ENCODE data around the gene NTN4. TPM values are rescaled to one million over a fixed set of nuclear protein-coding genes. Genes with fewer than 3 reads are reported as not detected.
A peak's percentile ranks its signal among the peaks of the same experiment; 100 is the strongest.

Gene NTN4
- total RNA-seq, 1 donor from 2014 or later: 136 TPM

DNA sequence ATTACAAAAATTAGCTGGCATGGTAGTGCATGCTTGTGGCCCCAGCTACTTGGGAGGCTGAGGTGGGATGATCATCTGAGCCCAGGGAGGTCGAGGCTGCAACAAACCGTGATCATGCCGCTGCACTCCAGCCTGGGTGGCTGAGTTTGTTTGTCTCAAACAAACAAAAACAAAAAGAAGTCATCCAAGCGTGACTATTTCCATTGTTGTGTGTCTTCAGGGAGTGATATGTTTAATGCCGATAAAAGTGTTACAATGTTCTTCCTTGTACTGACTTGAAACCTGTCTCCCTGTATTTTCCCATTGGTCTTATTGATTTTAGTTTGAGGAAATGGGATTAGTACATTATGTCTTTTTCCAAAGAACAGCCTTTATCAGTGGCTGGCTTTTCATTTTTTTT is 163.7 kb downstream of the NTN4 start:
- intact Hi-C loops (cut with DNase I): no loop called here
- TF ChIP-seq, protein P1, sequence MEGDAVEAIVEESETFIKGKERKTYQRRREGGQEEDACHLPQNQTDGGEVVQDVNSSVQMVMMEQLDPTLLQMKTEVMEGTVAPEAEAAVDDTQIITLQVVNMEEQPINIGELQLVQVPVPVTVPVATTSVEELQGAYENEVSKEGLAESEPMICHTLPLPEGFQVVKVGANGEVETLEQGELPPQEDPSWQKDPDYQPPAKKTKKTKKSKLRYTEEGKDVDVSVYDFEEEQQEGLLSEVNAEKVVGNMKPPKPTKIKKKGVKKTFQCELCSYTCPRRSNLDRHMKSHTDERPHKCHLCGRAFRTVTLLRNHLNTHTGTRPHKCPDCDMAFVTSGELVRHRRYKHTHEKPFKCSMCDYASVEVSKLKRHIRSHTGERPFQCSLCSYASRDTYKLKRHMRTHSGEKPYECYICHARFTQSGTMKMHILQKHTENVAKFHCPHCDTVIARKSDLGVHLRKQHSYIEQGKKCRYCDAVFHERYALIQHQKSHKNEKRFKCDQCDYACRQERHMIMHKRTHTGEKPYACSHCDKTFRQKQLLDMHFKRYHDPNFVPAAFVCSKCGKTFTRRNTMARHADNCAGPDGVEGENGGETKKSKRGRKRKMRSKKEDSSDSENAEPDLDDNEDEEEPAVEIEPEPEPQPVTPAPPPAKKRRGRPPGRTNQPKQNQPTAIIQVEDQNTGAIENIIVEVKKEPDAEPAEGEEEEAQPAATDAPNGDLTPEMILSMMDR (IDR thresholded peaks at IDR 0.05): no peak
- no peaks in the 10 kb centered on the region for H3K9me3 ChIP-seq
- H3K4me3 ChIP-seq: no peak overlapping the region
- no peaks in the 10 kb centered on the region for H3K27me3 ChIP-seq
- H3K36me3 ChIP-seq: no peaks in the 10 kb centered on the region
- ATAC-seq: no peak
- no peaks in the 10 kb centered on the region for H3K4me1 ChIP-seq
- H3K27ac ChIP-seq: no peak overlapping the region
- no peak for DNase-seq

DNA sequence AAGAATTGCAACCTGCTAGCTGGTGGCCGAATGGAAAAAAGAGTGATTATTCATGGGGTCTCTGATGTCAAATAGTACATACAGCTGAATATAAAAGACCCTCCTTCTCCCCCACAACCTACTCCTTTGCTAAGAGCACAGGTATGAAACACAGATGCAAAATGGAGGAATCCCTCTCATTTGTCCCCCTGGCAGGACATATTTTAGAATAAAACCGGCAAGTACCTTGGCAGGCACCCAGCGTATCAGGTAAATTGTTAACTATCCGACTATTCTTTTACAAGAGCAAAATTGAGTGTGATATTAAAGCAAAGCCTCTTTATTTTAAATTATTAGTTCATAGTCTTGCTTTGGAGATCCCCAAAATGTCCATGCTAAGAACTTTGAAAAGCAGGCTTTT is 165.6 kb downstream of the NTN4 start:
- TF ChIP-seq, protein P1 (IDR thresholded peaks at IDR 0.05): no peak
- Histone ChIP-seq H3K4me1 (no peaks in the 10 kb centered on the region), H3K27ac (no peak overlapping the region), H3K4me3 (no peak overlapping the region), H3K9me3 (no peaks in the 10 kb centered on the region), H3K36me3 (no peaks in the 10 kb centered on the region), H3K27me3 (no peaks in the 10 kb centered on the region)
- DNase-seq (no peak), ATAC-seq (no peak)
- intact Hi-C loops (cut with DNase I): no loop called here

DNA sequence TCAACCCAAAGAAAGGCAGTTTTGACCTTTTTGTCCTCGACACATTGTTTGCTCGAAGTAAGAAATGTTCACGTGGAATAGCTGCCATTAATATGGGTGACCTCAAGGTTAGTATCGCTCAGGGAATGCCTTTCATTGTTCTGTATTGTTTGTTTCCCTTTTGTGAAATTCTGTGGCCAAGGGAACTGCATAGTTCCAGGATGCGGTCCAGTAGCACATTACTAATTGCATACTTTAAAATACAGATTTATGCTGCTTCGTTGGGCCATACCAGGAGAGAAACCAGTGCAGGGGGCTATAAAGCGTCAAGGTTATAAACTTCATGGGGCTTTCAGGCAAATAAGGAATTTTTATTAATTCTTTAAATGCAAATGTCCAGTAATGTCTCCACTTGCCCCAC is 166.0 kb downstream of the NTN4 start:
- DNase-seq (no peak), ATAC-seq (no peak)
- H3K27me3 ChIP-seq: no peaks in the 10 kb centered on the region
- no peak overlapping the region for H3K27ac ChIP-seq
- no peaks in the 10 kb centered on the region for H3K4me1 ChIP-seq
- H3K4me3 ChIP-seq: no peak overlapping the region
- TF ChIP-seq, protein P1 (IDR thresholded peaks at IDR 0.05): no peak
- H3K9me3 ChIP-seq: no peaks in the 10 kb centered on the region
- intact Hi-C loops (cut with DNase I): no loop called here
- no peaks in the 10 kb centered on the region for H3K36me3 ChIP-seq

DNA sequence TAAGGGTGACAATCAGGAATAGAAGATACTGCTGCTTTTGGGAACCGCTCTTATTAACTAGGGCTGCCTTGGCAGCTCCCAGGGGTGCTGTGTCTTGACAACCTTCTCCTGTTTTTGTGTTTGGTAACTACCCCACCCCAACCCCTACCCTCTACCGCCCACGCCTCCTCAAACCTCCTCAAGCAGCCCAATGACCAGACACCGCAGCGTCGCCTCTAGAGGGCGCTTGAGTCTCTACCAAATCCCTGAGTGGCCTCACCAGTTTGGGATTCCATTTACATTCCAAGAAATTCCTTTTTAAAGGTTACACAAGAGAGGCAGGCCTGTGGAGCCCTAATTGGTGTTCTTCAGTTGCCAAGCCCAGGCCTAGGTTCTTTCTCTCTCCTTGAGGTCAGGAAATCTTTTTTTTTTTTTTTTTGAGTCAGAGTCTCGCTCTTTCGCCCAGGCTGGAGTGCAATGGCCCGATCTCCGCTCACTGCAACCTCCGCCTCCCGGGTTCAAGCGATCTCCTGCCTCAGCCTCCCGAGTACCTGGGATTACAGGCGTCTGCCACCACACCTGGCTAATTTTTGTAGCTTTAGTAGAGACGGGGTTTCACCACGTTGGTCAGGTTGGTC is 166.9 kb downstream of the NTN4 start:
- DNase-seq (peak; percentile 89), ATAC-seq (peak; percentile 94)
- no peak overlapping the region for H3K27ac ChIP-seq
- H3K4me3 ChIP-seq: no peak overlapping the region
- no peaks in the 10 kb centered on the region for H3K36me3 ChIP-seq
- H3K4me1 ChIP-seq: no peaks in the 10 kb centered on the region
- H3K9me3 ChIP-seq: no peaks in the 10 kb centered on the region
- intact Hi-C loops (cut with DNase I): no loop called here
- no peaks in the 10 kb centered on the region for H3K27me3 ChIP-seq
- TF ChIP-seq, protein P1 (IDR thresholded peaks at IDR 0.05): peak; percentile 63

DNA sequence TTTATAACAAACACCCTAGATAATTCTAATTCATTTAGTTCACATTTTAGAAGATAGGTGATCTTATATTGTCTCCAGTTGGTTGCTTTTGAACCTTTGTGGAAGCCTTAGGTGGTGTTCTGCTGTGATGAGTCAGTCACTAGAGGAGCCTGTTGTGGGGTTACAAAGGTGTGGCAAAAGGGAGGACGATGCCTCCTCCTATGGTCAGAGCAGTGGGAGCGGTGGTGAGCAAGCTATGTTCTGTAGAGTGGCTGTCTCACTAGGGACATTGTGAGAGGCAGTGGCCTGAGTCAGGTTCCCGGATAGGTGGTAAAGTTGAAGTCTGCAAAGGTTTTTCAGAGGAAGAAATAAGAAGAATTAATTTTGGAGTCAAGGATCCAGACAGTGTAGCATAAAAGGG is 167.7 kb downstream of the NTN4 start:
- no peak overlapping the region for H3K4me3 ChIP-seq
- no peaks in the 10 kb centered on the region for H3K4me1 ChIP-seq
- ATAC-seq (no peak), DNase-seq (no peak)
- H3K27ac ChIP-seq: no peak overlapping the region
- intact Hi-C loops (cut with DNase I): no loop called here
- no peaks in the 10 kb centered on the region for H3K9me3 ChIP-seq
- H3K27me3 ChIP-seq: no peaks in the 10 kb centered on the region
- TF ChIP-seq, protein P1 (IDR thresholded peaks at IDR 0.05): no peak
- no peaks in the 10 kb centered on the region for H3K36me3 ChIP-seq

DNA sequence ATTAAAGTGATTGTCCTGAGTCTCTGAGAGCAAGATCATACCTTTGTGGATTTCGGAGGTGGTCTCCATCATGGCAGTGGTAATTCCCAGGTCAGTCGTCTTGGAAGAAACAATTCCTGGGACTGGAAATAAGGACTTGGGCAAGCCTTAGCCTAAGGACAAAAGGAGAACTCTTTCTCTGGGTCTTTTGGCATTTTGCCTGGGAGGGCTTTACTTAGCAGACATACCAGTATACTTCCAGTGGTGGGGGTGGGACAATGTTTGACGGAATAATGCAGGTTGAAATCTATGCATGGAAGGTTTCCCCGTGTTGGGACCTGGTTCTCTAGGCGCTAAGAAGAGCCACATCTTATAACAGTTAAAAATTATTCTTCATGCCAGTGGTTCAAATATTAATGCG is 168.8 kb downstream of the NTN4 start:
- intact Hi-C loops (cut with DNase I): no loop called here
- H3K27ac ChIP-seq: no peak overlapping the region
- H3K9me3 ChIP-seq: no peaks in the 10 kb centered on the region
- H3K4me1 ChIP-seq: no peaks in the 10 kb centered on the region
- no peaks in the 10 kb centered on the region for H3K27me3 ChIP-seq
- ATAC-seq: no peak
- TF ChIP-seq, protein P1 (IDR thresholded peaks at IDR 0.05): no peak
- DNase-seq: no peak
- no peaks in the 10 kb centered on the region for H3K36me3 ChIP-seq
- no peak overlapping the region for H3K4me3 ChIP-seq

All from upper lobe of right lung (tissue), 1 donor.